Measurements from ENCODE around the gene TSPOAP1.

Gene TSPOAP1

DNA sequence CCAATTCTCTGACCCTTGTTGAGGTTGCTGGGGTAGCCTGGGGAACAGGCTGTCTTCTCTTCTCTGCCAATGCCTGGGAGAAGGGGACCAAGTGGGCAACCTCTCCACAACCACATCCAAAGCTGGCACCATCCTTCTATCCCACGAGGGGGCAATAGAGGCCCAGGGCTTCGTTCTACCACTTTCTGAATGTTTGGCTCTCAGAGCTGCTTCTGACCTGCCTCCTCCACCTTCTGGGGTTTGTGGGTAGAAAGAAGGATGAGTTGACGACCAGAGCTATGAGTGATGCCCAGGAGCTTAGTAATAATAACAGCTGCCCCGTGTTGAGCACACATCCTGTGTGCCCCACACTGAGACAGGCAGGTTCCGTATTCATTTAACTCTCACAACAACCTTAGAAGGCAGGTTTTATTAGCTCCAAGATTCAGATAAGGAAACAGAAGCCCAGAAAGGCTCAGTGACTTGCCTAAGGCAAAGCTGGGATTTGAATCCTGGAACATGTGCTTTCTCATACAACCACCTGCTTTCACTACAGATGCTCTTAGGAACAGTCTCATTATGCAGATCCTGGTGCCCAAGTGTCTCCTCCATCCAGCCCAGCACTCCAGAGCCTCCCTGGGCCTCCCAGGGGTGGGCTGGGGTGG lies 11.1 kb downstream of the TSPOAP1 start:
- Histone ChIP-seq H3K27me3 (ENCODE audit: control insufficient read depth in 5 of 5, insufficient read depth in 4 of 5, low read length in 5 of 5) (peaks cover 0 to 2% (median 0%) of the 10 kb centered on the region in 5 donors), H3K4me1 (ENCODE audit: control insufficient read depth in 5 of 5, insufficient read depth in 5 of 5, low read length in 5 of 5) (no peaks in the 10 kb centered on the region), H3K4me3 (ENCODE audit: low read depth in 1 of 5, low read length in 5 of 5) (no peak overlapping the region), H3K9me3 (ENCODE audit: control insufficient read depth in 5 of 5, low read length in 5 of 5) (no peaks in the 10 kb centered on the region), H3K9ac (ENCODE audit: low read length in 5 of 5) (no peak overlapping the region), H3K36me3 (ENCODE audit: control insufficient read depth in 5 of 5, insufficient read depth in 5 of 5, low read length in 5 of 5) (no peaks in the 10 kb centered on the region), H3K27ac (ENCODE audit: low read depth, low read length) (no peak overlapping the region)

DNA sequence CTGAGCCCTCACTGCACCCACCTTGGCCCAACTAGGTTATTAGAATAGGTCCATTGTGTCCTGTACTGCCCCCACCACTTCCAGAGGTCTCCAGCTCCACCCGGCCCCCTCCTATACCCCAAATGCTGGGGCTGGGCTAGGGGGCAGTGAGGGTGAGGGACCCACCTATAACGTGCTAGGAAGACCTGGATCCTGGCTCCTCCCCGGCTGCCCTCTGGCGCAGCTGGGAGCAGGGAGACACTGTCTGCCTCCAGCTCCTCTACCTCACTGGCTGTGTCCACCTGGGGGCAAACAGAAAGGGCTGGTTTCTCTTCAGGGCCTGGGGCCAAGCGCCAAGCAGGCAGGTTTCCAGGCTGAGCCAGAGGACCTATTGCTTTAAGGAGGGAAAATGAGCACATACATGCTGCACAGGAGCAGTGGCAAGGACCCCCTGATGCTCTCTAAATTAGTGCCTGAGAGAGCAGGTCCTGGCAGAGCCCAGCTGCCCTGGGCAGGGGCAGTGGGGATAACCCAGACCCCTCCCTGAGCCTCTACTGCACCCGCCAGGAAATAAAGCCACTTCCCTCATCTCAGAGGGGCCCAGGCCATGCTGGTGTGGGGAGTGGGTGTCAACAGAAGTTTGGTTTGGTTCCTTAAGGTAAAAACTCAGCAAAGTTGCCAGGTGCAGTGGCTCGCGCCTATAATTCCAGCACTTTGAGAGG lies 12.2 kb downstream of the TSPOAP1 start:
- Histone ChIP-seq H3K27me3 (ENCODE audit: control insufficient read depth in 5 of 5, insufficient read depth in 4 of 5, low read length in 5 of 5) (peaks cover 0 to 2% (median 0%) of the 10 kb centered on the region in 5 donors), H3K4me3 (ENCODE audit: low read depth in 1 of 5, low read length in 5 of 5) (no peak overlapping the region), H3K27ac (ENCODE audit: low read depth, low read length) (no peak overlapping the region), H3K4me1 (ENCODE audit: control insufficient read depth in 5 of 5, insufficient read depth in 5 of 5, low read length in 5 of 5) (no peaks in the 10 kb centered on the region), H3K9ac (ENCODE audit: low read length in 5 of 5) (no peak overlapping the region), H3K9me3 (ENCODE audit: control insufficient read depth in 5 of 5, low read length in 5 of 5) (no peaks in the 10 kb centered on the region), H3K36me3 (ENCODE audit: control insufficient read depth in 5 of 5, insufficient read depth in 5 of 5, low read length in 5 of 5) (no peaks in the 10 kb centered on the region)

DNA sequence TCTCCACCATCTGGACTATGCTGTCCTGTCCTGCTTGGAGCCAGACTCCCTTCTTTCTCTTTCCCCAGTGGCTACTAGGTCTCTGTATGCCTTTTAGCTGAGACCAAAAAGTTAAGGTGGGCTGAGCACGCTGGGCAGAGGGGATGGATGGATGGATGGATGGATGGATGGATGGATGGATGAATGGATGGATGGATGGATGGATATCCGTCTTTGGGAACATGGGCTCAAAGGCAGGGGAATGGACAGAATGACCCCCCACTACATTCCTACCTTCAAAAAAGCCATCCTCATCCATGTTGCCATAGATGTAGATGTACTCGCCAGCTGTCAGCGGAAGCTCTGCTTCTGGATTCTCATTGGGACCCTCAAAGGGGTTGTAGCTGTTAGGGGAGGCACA lies 12.8 kb downstream of the TSPOAP1 start:
- no peak overlapping the region for H3K27ac ChIP-seq (ENCODE audit: low read depth, low read length)
- H3K9ac ChIP-seq (ENCODE audit: low read length in 5 of 5), result peak overlapping the region in 1 of 5 donors; percentile 43
- no peaks in the 10 kb centered on the region for H3K4me1 ChIP-seq (ENCODE audit: control insufficient read depth in 5 of 5, insufficient read depth in 5 of 5, low read length in 5 of 5)
- no peaks in the 10 kb centered on the region for H3K9me3 ChIP-seq (ENCODE audit: control insufficient read depth in 5 of 5, low read length in 5 of 5)
- no peaks in the 10 kb centered on the region for H3K36me3 ChIP-seq (ENCODE audit: control insufficient read depth in 5 of 5, insufficient read depth in 5 of 5, low read length in 5 of 5)
- peaks cover 0 to 6% (median 0%) of the 10 kb centered on the region in 5 donors for H3K27me3 ChIP-seq (ENCODE audit: control insufficient read depth in 5 of 5, insufficient read depth in 4 of 5, low read length in 5 of 5)
- H3K4me3 ChIP-seq (ENCODE audit: low read depth in 1 of 5, low read length in 5 of 5), result no peak overlapping the region

- no peak overlapping the region for H3K4me3 ChIP-seq (ENCODE audit: low read depth in 1 of 5, low read length in 5 of 5)
- no peaks in the 10 kb centered on the region for H3K36me3 ChIP-seq (ENCODE audit: control insufficient read depth in 5 of 5, insufficient read depth in 5 of 5, low read length in 5 of 5)
- no peaks in the 10 kb centered on the region for H3K9me3 ChIP-seq (ENCODE audit: control insufficient read depth in 5 of 5, low read length in 5 of 5)
- peaks cover 0 to 6% (median 0%) of the 10 kb centered on the region in 5 donors for H3K27me3 ChIP-seq (ENCODE audit: control insufficient read depth in 5 of 5, insufficient read depth in 4 of 5, low read length in 5 of 5)
- H3K9ac ChIP-seq (ENCODE audit: low read length in 5 of 5), result peak overlapping the region in 1 of 5 donors; percentile 43
- no peaks in the 10 kb centered on the region for H3K4me1 ChIP-seq (ENCODE audit: control insufficient read depth in 5 of 5, insufficient read depth in 5 of 5, low read length in 5 of 5)
- H3K27ac ChIP-seq (ENCODE audit: low read depth, low read length), result no peak overlapping the region
Observed at GRCh38 chr17:58315281-58315711, 13.3 kb downstream of the TSPOAP1 start.

DNA sequence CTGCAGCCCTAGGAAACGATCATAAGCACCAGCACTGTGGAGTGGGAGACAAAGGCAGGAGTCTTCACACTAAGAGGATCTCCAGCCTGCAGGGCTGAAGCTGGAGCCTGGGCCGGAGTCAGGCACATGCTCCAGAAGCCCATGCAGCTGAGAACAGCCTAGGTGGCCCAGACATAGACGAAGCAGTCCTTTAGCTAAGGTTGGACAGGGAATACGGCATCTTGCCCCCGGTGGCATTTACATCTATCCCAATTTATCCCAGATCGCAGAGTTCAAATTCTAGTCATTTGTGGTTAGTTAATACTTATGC lies 13.9 kb downstream of the TSPOAP1 start:
- no peak overlapping the region for H3K27ac ChIP-seq (ENCODE audit: low read depth, low read length)
- no peaks in the 10 kb centered on the region for H3K36me3 ChIP-seq (ENCODE audit: control insufficient read depth in 5 of 5, insufficient read depth in 5 of 5, low read length in 5 of 5)
- no peak overlapping the region for H3K9ac ChIP-seq (ENCODE audit: low read length in 5 of 5)
- H3K4me1 ChIP-seq (ENCODE audit: control insufficient read depth in 5 of 5, insufficient read depth in 5 of 5, low read length in 5 of 5), result no peaks in the 10 kb centered on the region
- peaks cover 0 to 6% (median 0%) of the 10 kb centered on the region in 5 donors for H3K27me3 ChIP-seq (ENCODE audit: control insufficient read depth in 5 of 5, insufficient read depth in 4 of 5, low read length in 5 of 5)
- H3K9me3 ChIP-seq (ENCODE audit: control insufficient read depth in 5 of 5, low read length in 5 of 5), result no peaks in the 10 kb centered on the region
- no peak overlapping the region for H3K4me3 ChIP-seq (ENCODE audit: low read depth in 1 of 5, low read length in 5 of 5)

GRCh38 chr17:58313815-58314705 lies 14.5 kb downstream of the TSPOAP1 start:
- H3K36me3 ChIP-seq (ENCODE audit: control insufficient read depth in 5 of 5, insufficient read depth in 5 of 5, low read length in 5 of 5), result no peaks in the 10 kb centered on the region
- H3K27me3 ChIP-seq (ENCODE audit: control insufficient read depth in 5 of 5, insufficient read depth in 4 of 5, low read length in 5 of 5), result peaks cover 0 to 6% (median 0%) of the 10 kb centered on the region in 5 donors

DNA sequence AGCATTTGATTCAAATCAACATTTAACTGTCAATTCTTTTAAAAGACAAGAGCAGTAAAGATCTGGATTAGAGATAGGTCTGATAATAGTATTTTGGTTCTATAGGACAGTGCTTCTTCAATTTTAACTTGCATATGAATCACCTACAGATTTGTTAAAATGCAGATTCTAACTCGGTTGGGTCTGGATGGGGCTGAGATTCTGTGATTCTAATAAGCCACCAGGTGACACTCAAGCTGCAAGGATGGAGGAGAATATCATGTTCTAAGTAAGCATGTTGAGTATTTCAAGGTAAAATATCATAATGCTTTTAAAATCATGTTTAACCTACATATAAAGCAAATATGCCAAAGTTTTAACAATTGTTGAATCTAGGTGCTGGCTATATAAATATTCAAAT lies 15.8 kb downstream of the TSPOAP1 start:
- no peak overlapping the region for H3K9ac ChIP-seq (ENCODE audit: low read length in 5 of 5)
- no peak overlapping the region for H3K4me3 ChIP-seq (ENCODE audit: low read depth in 1 of 5, low read length in 5 of 5)
- no peak overlapping the region for H3K27ac ChIP-seq (ENCODE audit: low read depth, low read length)
- H3K9me3 ChIP-seq (ENCODE audit: control insufficient read depth in 5 of 5, low read length in 5 of 5), result no peaks in the 10 kb centered on the region
- H3K27me3 ChIP-seq (ENCODE audit: control insufficient read depth in 5 of 5, insufficient read depth in 4 of 5, low read length in 5 of 5), result peaks cover 0 to 11% (median 2%) of the 10 kb centered on the region in 5 donors
- no peaks in the 10 kb centered on the region for H3K4me1 ChIP-seq (ENCODE audit: control insufficient read depth in 5 of 5, insufficient read depth in 5 of 5, low read length in 5 of 5)
- H3K36me3 ChIP-seq (ENCODE audit: control insufficient read depth in 5 of 5, insufficient read depth in 5 of 5, low read length in 5 of 5), result no peaks in the 10 kb centered on the region

More at GRCh38 chr17:58313815-58314705, 14.5 kb downstream of the TSPOAP1 start:
- Histone ChIP-seq H3K4me3 (ENCODE audit: low read depth in 1 of 5, low read length in 5 of 5) (no peak overlapping the region), H3K4me1 (ENCODE audit: control insufficient read depth in 5 of 5, insufficient read depth in 5 of 5, low read length in 5 of 5) (no peaks in the 10 kb centered on the region), H3K27ac (ENCODE audit: low read depth, low read length) (no peak overlapping the region), H3K9me3 (ENCODE audit: control insufficient read depth in 5 of 5, low read length in 5 of 5) (no peaks in the 10 kb centered on the region), H3K9ac (ENCODE audit: low read length in 5 of 5) (no peak overlapping the region)

DNA sequence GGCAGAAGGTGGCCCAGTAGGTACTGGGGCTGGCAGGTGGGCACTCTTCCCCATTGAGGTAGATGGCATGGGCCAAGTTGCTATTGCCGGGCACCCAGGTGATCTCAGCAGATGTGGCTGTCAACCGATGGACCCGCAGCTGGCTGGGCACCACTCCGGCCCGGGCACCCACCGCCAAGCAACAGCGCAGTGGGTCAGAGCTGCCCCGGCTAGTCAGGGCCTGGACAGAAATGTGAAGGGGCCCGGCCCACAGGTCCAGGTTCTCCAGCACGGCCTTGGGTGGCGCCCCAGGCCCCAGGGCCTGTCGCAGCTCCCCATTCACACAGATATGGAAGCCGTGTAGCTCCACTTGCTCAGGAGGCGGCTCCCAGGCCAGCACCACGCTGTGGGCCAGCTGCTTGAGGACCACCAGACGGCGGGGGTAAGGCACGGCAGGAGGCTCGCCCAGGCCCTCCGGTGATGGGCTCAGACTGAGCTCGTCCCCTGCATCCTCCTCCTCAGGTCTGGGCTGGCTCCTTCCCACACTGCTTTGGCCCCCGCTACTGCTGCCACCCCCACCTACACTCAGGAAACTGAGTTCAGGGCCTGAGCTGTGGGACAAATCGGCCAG lies 16.5 kb downstream of the TSPOAP1 start:
- Histone ChIP-seq H3K27ac (ENCODE audit: low read depth, low read length) (no peak overlapping the region), H3K27me3 (ENCODE audit: control insufficient read depth in 5 of 5, insufficient read depth in 4 of 5, low read length in 5 of 5) (peaks cover 0 to 11% (median 4%) of the 10 kb centered on the region in 5 donors), H3K4me3 (ENCODE audit: low read depth in 1 of 5, low read length in 5 of 5) (no peak overlapping the region), H3K36me3 (ENCODE audit: control insufficient read depth in 5 of 5, insufficient read depth in 5 of 5, low read length in 5 of 5) (no peaks in the 10 kb centered on the region), H3K9me3 (ENCODE audit: control insufficient read depth in 5 of 5, low read length in 5 of 5) (no peaks in the 10 kb centered on the region), H3K4me1 (ENCODE audit: control insufficient read depth in 5 of 5, insufficient read depth in 5 of 5, low read length in 5 of 5) (no peaks in the 10 kb centered on the region), H3K9ac (ENCODE audit: low read length in 5 of 5) (no peak overlapping the region)

- Histone ChIP-seq H3K9ac (ENCODE audit: low read length in 5 of 5) (no peak overlapping the region), H3K36me3 (ENCODE audit: control insufficient read depth in 5 of 5, insufficient read depth in 5 of 5, low read length in 5 of 5) (no peaks in the 10 kb centered on the region), H3K4me3 (ENCODE audit: low read depth in 1 of 5, low read length in 5 of 5) (no peak overlapping the region), H3K27ac (ENCODE audit: low read depth, low read length) (no peak overlapping the region), H3K27me3 (ENCODE audit: control insufficient read depth in 5 of 5, insufficient read depth in 4 of 5, low read length in 5 of 5) (peaks cover 0 to 15% (median 4%) of the 10 kb centered on the region in 5 donors), H3K9me3 (ENCODE audit: control insufficient read depth in 5 of 5, low read length in 5 of 5) (no peaks in the 10 kb centered on the region), H3K4me1 (ENCODE audit: control insufficient read depth in 5 of 5, insufficient read depth in 5 of 5, low read length in 5 of 5) (no peaks in the 10 kb centered on the region)
Observed at GRCh38 chr17:58311429-58311894, 17.1 kb downstream of the TSPOAP1 start.

Measured in subcutaneous abdominal adipose tissue (tissue), 5 donors.